ENCODE measurements around the gene STK24. TPM values are rescaled to one million over a fixed set of nuclear protein-coding genes. Genes with fewer than 3 reads are reported as not detected.

The STK24 gene
- polyA plus RNA-seq, 2 donors, result 104 to 122 TPM

- Histone ChIP-seq H3K4me1 (ENCODE audit: control insufficient read depth in 2 of 2, insufficient read depth in 2 of 2, low read length in 1 of 2) (peaks cover 8 to 9% of the 10 kb centered on the region in 2 donors), H3K9me3 (ENCODE audit: control insufficient read depth in 2 of 2, insufficient read depth in 1 of 2, low read depth in 1 of 2, low read length in 1 of 2) (no peaks in the 10 kb centered on the region), H3K27me3 (ENCODE audit: control insufficient read depth in 1 of 2, insufficient read depth in 2 of 2, low read length in 2 of 2) (no peaks in the 10 kb centered on the region), H3K36me3 (ENCODE audit: control insufficient read depth in 2 of 2, insufficient read depth in 2 of 2, low read length in 1 of 2) (no peaks in the 10 kb centered on the region), H3K4me3 (ENCODE audit: low read depth in 1 of 2, low read length in 2 of 2) (no peak overlapping the region), H3K27ac (ENCODE audit: low read depth in 2 of 2, low read length in 1 of 2) (peak overlapping the region; percentile 44 to 87)
- WGBS, 2 donors, result 40 to 55% methylated on average over 5 of the region's 5 CpGs
These were observed 8.5 kb upstream of the STK24 start for GRCh38 chr13:98585398-98585754.

GRCh38 chr13:98584668-98585397 is 7.9 kb upstream of the STK24 start:
- H3K36me3 ChIP-seq (ENCODE audit: control insufficient read depth in 2 of 2, insufficient read depth in 2 of 2, low read length in 1 of 2), result no peaks in the 10 kb centered on the region
- WGBS, 2 donors, result 26 to 29% methylated on average over 4 of the region's 4 CpGs
- H3K27ac ChIP-seq (ENCODE audit: low read depth in 2 of 2, low read length in 1 of 2), result peak overlapping the region; percentile 74 to 87
- no peaks in the 10 kb centered on the region for H3K9me3 ChIP-seq (ENCODE audit: control insufficient read depth in 2 of 2, insufficient read depth in 1 of 2, low read depth in 1 of 2, low read length in 1 of 2)
- peaks cover 8 to 9% of the 10 kb centered on the region in 2 donors for H3K4me1 ChIP-seq (ENCODE audit: control insufficient read depth in 2 of 2, insufficient read depth in 2 of 2, low read length in 1 of 2)
- H3K27me3 ChIP-seq (ENCODE audit: control insufficient read depth in 1 of 2, insufficient read depth in 2 of 2, low read length in 2 of 2), result no peaks in the 10 kb centered on the region
- no peak overlapping the region for H3K4me3 ChIP-seq (ENCODE audit: low read depth in 1 of 2, low read length in 2 of 2)

GRCh38 chr13:98582947-98583346 is 6.0 kb upstream of the STK24 start:
- peaks cover 8 to 9% of the 10 kb centered on the region in 2 donors for H3K4me1 ChIP-seq (ENCODE audit: control insufficient read depth in 2 of 2, insufficient read depth in 2 of 2, low read length in 1 of 2)
- 58 to 64% methylated on average over 6 of the region's 6 CpGs for WGBS, 2 donors
- H3K27ac ChIP-seq (ENCODE audit: low read depth in 2 of 2, low read length in 1 of 2), result peak overlapping the region; percentile 68 to 91

GRCh38 chr13:98581971-98582702 is 5.2 kb upstream of the STK24 start:
- Histone ChIP-seq H3K4me3 (ENCODE audit: low read depth in 1 of 2, low read length in 2 of 2) (no peak overlapping the region), H3K36me3 (ENCODE audit: control insufficient read depth in 2 of 2, insufficient read depth in 2 of 2, low read length in 1 of 2) (no peaks in the 10 kb centered on the region), H3K27me3 (ENCODE audit: control insufficient read depth in 1 of 2, insufficient read depth in 2 of 2, low read length in 2 of 2) (no peaks in the 10 kb centered on the region), H3K4me1 (ENCODE audit: control insufficient read depth in 2 of 2, insufficient read depth in 2 of 2, low read length in 1 of 2) (peaks cover 8 to 9% of the 10 kb centered on the region in 2 donors), H3K9me3 (ENCODE audit: control insufficient read depth in 2 of 2, insufficient read depth in 1 of 2, low read depth in 1 of 2, low read length in 1 of 2) (no peaks in the 10 kb centered on the region), H3K27ac (ENCODE audit: low read depth in 2 of 2, low read length in 1 of 2) (peak overlapping the region; percentile 76 to 88)
- WGBS, 2 donors, result 30 to 41% methylated on average over 2 of the region's 2 CpGs

More at GRCh38 chr13:98582947-98583346, 6.0 kb upstream of the STK24 start:
- no peak overlapping the region for H3K4me3 ChIP-seq (ENCODE audit: low read depth in 1 of 2, low read length in 2 of 2)
- H3K36me3 ChIP-seq (ENCODE audit: control insufficient read depth in 2 of 2, insufficient read depth in 2 of 2, low read length in 1 of 2), result no peaks in the 10 kb centered on the region
- H3K27me3 ChIP-seq (ENCODE audit: control insufficient read depth in 1 of 2, insufficient read depth in 2 of 2, low read length in 2 of 2), result no peaks in the 10 kb centered on the region
- no peaks in the 10 kb centered on the region for H3K9me3 ChIP-seq (ENCODE audit: control insufficient read depth in 2 of 2, insufficient read depth in 1 of 2, low read depth in 1 of 2, low read length in 1 of 2)

- peaks cover 8 to 9% of the 10 kb centered on the region in 2 donors for H3K4me1 ChIP-seq (ENCODE audit: control insufficient read depth in 2 of 2, insufficient read depth in 2 of 2, low read length in 1 of 2)
- no peaks in the 10 kb centered on the region for H3K27me3 ChIP-seq (ENCODE audit: control insufficient read depth in 1 of 2, insufficient read depth in 2 of 2, low read length in 2 of 2)
- 92 to 95% methylated on average over 2 of the region's 2 CpGs for WGBS, 2 donors
- no peak overlapping the region for H3K4me3 ChIP-seq (ENCODE audit: low read depth in 1 of 2, low read length in 2 of 2)
- H3K36me3 ChIP-seq (ENCODE audit: control insufficient read depth in 2 of 2, insufficient read depth in 2 of 2, low read length in 1 of 2), result no peaks in the 10 kb centered on the region
- H3K27ac ChIP-seq (ENCODE audit: low read depth in 2 of 2, low read length in 1 of 2), result peak overlapping the region in 1 of 2 donors; percentile 64
- no peaks in the 10 kb centered on the region for H3K9me3 ChIP-seq (ENCODE audit: control insufficient read depth in 2 of 2, insufficient read depth in 1 of 2, low read depth in 1 of 2, low read length in 1 of 2)
These were observed 4.5 kb upstream of the STK24 start for GRCh38 chr13:98581381-98581780.

GRCh38 chr13:98580420-98580819 is 3.5 kb upstream of the STK24 start:
- H3K36me3 ChIP-seq (ENCODE audit: control insufficient read depth in 2 of 2, insufficient read depth in 2 of 2, low read length in 1 of 2), result no peaks in the 10 kb centered on the region
- no peak overlapping the region for H3K4me3 ChIP-seq (ENCODE audit: low read depth in 1 of 2, low read length in 2 of 2)
- H3K4me1 ChIP-seq (ENCODE audit: control insufficient read depth in 2 of 2, insufficient read depth in 2 of 2, low read length in 1 of 2), result peaks cover 3 to 9% of the 10 kb centered on the region in 2 donors
- 93 to 99% methylated on average over 2 of the region's 2 CpGs for WGBS, 2 donors
- H3K27me3 ChIP-seq (ENCODE audit: control insufficient read depth in 1 of 2, insufficient read depth in 2 of 2, low read length in 2 of 2), result no peaks in the 10 kb centered on the region
- H3K9me3 ChIP-seq (ENCODE audit: control insufficient read depth in 2 of 2, insufficient read depth in 1 of 2, low read depth in 1 of 2, low read length in 1 of 2), result no peaks in the 10 kb centered on the region
- H3K27ac ChIP-seq (ENCODE audit: low read depth in 2 of 2, low read length in 1 of 2), result no peak overlapping the region

GRCh38 chr13:98577836-98578285 is 954 bp upstream of the STK24 start:
- WGBS, 2 donors, result 38 to 48% methylated on average over 13 of the region's 13 CpGs
- H3K9me3 ChIP-seq (ENCODE audit: control insufficient read depth in 2 of 2, insufficient read depth in 1 of 2, low read depth in 1 of 2, low read length in 1 of 2), result no peaks in the 10 kb centered on the region
- peaks cover 0 to 4% of the 10 kb centered on the region in 2 donors for H3K4me1 ChIP-seq (ENCODE audit: control insufficient read depth in 2 of 2, insufficient read depth in 2 of 2, low read length in 1 of 2)
- peak overlapping the region; percentile 62 to 97 for H3K4me3 ChIP-seq (ENCODE audit: low read depth in 1 of 2, low read length in 2 of 2)
- H3K36me3 ChIP-seq (ENCODE audit: control insufficient read depth in 2 of 2, insufficient read depth in 2 of 2, low read length in 1 of 2), result no peaks in the 10 kb centered on the region
- H3K27me3 ChIP-seq (ENCODE audit: control insufficient read depth in 1 of 2, insufficient read depth in 2 of 2, low read length in 2 of 2), result no peaks in the 10 kb centered on the region
- H3K27ac ChIP-seq (ENCODE audit: low read depth in 2 of 2, low read length in 1 of 2), result peak overlapping the region; percentile 98

- 0% methylated on average over 81 to 98 of the region's 98 CpGs for WGBS, 2 donors
- H3K9me3 ChIP-seq (ENCODE audit: control insufficient read depth in 2 of 2, insufficient read depth in 1 of 2, low read depth in 1 of 2, low read length in 1 of 2), result no peaks in the 10 kb centered on the region
- peaks cover 4 to 5% of the 10 kb centered on the region in 2 donors for H3K4me1 ChIP-seq (ENCODE audit: control insufficient read depth in 2 of 2, insufficient read depth in 2 of 2, low read length in 1 of 2)
- peak overlapping the region; percentile 97 to 98 for H3K4me3 ChIP-seq (ENCODE audit: low read depth in 1 of 2, low read length in 2 of 2)
- peak overlapping the region; percentile 98 for H3K27ac ChIP-seq (ENCODE audit: low read depth in 2 of 2, low read length in 1 of 2)
- no peaks in the 10 kb centered on the region for H3K36me3 ChIP-seq (ENCODE audit: control insufficient read depth in 2 of 2, insufficient read depth in 2 of 2, low read length in 1 of 2)
- H3K27me3 ChIP-seq (ENCODE audit: control insufficient read depth in 1 of 2, insufficient read depth in 2 of 2, low read length in 2 of 2), result no peaks in the 10 kb centered on the region
These were observed 534 bp downstream of the STK24 start for GRCh38 chr13:98576200-98576945.

- Histone ChIP-seq H3K27ac (ENCODE audit: low read depth in 2 of 2, low read length in 1 of 2) (peak overlapping the region; percentile 98), H3K27me3 (ENCODE audit: control insufficient read depth in 1 of 2, insufficient read depth in 2 of 2, low read length in 2 of 2) (no peaks in the 10 kb centered on the region), H3K4me1 (ENCODE audit: control insufficient read depth in 2 of 2, insufficient read depth in 2 of 2, low read length in 1 of 2) (peaks cover 4 to 8% of the 10 kb centered on the region in 2 donors), H3K36me3 (ENCODE audit: control insufficient read depth in 2 of 2, insufficient read depth in 2 of 2, low read length in 1 of 2) (no peaks in the 10 kb centered on the region), H3K9me3 (ENCODE audit: control insufficient read depth in 2 of 2, insufficient read depth in 1 of 2, low read depth in 1 of 2, low read length in 1 of 2) (no peaks in the 10 kb centered on the region), H3K4me3 (ENCODE audit: low read depth in 1 of 2, low read length in 2 of 2) (peak overlapping the region; percentile 97 to 98)
- WGBS, 2 donors, result 0 to 2% methylated on average over 13 to 15 of the region's 15 CpGs
These were observed 1.1 kb downstream of the STK24 start for GRCh38 chr13:98575904-98576199.
